ENCODE results near the gene TPST1. TPM values are rescaled to one million over a fixed set of nuclear protein-coding genes. Genes with fewer than 3 reads are reported as not detected.

The TPST1 gene
- total RNA-seq, 1 experiment from 2014 or later, result 15.0 TPM

DNA sequence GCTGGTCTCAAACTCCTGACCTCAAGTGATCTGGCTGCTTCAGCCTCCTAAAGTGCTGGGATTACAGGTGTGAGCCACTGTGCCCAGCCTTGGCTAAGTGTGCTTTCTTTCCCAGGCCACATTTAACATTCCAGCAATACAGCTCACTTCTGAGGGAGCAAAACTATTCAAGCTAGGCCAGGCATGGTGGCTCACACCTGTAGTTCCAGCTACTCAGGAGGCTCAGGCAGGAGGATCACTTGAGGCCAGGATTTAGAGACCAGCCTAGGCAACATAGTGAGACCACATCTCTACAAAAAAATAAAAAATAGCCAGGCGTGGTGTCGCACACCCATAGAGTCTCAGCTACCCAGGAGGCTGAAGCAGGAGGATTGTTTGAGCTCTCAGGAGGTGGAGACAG lies 23.3 kb upstream of the TPST1 start:
- no peak for TF ChIP-seq ZNF263 (CRISPR knock-in tag; IDR thresholded peaks at IDR 0.05; ENCODE audit: low read depth)
- TF ChIP-seq, protein P1, sequence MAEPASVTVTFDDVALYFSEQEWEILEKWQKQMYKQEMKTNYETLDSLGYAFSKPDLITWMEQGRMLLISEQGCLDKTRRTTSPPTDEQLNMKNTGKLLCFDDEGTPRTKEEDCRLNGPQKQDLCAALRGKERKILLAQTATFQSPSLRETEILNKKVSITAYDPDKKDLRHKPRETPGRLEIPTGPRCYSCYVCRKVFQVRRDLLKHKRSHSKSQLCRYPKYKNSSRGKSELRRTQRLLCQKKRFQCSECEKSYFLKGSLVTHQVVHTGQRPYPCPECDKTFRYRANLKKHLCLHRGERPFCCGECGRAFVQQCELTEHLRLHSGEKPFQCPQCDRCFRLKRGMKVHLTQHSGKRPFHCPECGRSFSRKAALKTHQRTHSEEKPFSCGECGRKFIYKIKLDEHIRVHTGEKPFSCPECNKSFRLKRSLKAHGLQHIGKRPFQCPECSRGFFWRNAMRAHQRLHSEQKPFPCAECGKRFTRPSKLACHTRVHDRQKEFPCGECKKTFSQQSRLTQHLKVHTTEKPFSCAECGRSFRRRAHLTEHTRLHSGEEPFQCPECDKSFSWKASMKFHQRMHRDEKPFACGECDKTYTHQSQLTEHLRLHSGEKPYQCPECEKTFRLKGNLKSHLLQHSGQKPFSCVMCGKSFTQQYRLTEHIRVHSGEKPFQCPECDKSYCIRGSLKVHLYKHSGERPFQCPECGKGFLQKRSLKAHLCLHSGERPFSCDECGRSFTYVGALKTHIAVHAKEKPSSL (CRISPR knock-in tag; conservative IDR thresholded peaks at IDR 0.05), result no peak
- TF ChIP-seq, protein P2, sequence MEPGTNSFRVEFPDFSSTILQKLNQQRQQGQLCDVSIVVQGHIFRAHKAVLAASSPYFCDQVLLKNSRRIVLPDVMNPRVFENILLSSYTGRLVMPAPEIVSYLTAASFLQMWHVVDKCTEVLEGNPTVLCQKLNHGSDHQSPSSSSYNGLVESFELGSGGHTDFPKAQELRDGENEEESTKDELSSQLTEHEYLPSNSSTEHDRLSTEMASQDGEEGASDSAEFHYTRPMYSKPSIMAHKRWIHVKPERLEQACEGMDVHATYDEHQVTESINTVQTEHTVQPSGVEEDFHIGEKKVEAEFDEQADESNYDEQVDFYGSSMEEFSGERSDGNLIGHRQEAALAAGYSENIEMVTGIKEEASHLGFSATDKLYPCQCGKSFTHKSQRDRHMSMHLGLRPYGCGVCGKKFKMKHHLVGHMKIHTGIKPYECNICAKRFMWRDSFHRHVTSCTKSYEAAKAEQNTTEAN (CRISPR knock-in tag; IDR thresholded peaks at IDR 0.05), result no peak
- TF ChIP-seq JUN (CRISPR knock-in tag; IDR thresholded peaks at IDR 0.05), result no peak
- TF ChIP-seq, protein P3, sequence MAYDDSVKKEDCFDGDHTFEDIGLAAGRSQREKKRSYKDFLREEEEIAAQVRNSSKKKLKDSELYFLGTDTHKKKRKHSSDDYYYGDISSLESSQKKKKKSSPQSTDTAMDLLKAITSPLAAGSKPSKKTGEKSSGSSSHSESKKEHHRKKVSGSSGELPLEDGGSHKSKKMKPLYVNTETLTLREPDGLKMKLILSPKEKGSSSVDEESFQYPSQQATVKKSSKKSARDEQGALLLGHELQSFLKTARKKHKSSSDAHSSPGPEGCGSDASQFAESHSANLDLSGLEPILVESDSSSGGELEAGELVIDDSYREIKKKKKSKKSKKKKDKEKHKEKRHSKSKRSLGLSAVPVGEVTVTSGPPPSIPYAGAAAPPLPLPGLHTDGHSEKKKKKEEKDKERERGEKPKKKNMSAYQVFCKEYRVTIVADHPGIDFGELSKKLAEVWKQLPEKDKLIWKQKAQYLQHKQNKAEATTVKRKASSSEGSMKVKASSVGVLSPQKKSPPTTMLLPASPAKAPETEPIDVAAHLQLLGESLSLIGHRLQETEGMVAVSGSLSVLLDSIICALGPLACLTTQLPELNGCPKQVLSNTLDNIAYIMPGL (CRISPR knock-in tag; IDR thresholded peaks at IDR 0.05), result no peak
- TF ChIP-seq, protein P4, sequence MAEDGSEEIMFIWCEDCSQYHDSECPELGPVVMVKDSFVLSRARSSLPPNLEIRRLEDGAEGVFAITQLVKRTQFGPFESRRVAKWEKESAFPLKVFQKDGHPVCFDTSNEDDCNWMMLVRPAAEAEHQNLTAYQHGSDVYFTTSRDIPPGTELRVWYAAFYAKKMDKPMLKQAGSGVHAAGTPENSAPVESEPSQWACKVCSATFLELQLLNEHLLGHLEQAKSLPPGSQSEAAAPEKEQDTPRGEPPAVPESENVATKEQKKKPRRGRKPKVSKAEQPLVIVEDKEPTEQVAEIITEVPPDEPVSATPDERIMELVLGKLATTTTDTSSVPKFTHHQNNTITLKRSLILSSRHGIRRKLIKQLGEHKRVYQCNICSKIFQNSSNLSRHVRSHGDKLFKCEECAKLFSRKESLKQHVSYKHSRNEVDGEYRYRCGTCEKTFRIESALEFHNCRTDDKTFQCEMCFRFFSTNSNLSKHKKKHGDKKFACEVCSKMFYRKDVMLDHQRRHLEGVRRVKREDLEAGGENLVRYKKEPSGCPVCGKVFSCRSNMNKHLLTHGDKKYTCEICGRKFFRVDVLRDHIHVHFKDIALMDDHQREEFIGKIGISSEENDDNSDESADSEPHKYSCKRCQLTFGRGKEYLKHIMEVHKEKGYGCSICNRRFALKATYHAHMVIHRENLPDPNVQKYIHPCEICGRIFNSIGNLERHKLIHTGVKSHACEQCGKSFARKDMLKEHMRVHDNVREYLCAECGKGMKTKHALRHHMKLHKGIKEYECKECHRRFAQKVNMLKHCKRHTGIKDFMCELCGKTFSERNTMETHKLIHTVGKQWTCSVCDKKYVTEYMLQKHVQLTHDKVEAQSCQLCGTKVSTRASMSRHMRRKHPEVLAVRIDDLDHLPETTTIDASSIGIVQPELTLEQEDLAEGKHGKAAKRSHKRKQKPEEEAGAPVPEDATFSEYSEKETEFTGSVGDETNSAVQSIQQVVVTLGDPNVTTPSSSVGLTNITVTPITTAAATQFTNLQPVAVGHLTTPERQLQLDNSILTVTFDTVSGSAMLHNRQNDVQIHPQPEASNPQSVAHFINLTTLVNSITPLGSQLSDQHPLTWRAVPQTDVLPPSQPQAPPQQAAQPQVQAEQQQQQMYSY (CRISPR knock-in tag; IDR thresholded peaks at IDR 0.05), result no peak
- no peak for TF ChIP-seq TP53 (CRISPR knock-in tag; IDR thresholded peaks at IDR 0.05)
- TF ChIP-seq ETV6 (CRISPR knock-in tag; IDR thresholded peaks at IDR 0.05), result no peak
- TF ChIP-seq HMGA2 (CRISPR knock-in tag; IDR thresholded peaks at IDR 0.05), result no peak
- no peak for TF ChIP-seq TCF7 (CRISPR knock-in tag; IDR thresholded peaks at IDR 0.05; ENCODE audit: low read depth)
- TF ChIP-seq, protein P5, sequence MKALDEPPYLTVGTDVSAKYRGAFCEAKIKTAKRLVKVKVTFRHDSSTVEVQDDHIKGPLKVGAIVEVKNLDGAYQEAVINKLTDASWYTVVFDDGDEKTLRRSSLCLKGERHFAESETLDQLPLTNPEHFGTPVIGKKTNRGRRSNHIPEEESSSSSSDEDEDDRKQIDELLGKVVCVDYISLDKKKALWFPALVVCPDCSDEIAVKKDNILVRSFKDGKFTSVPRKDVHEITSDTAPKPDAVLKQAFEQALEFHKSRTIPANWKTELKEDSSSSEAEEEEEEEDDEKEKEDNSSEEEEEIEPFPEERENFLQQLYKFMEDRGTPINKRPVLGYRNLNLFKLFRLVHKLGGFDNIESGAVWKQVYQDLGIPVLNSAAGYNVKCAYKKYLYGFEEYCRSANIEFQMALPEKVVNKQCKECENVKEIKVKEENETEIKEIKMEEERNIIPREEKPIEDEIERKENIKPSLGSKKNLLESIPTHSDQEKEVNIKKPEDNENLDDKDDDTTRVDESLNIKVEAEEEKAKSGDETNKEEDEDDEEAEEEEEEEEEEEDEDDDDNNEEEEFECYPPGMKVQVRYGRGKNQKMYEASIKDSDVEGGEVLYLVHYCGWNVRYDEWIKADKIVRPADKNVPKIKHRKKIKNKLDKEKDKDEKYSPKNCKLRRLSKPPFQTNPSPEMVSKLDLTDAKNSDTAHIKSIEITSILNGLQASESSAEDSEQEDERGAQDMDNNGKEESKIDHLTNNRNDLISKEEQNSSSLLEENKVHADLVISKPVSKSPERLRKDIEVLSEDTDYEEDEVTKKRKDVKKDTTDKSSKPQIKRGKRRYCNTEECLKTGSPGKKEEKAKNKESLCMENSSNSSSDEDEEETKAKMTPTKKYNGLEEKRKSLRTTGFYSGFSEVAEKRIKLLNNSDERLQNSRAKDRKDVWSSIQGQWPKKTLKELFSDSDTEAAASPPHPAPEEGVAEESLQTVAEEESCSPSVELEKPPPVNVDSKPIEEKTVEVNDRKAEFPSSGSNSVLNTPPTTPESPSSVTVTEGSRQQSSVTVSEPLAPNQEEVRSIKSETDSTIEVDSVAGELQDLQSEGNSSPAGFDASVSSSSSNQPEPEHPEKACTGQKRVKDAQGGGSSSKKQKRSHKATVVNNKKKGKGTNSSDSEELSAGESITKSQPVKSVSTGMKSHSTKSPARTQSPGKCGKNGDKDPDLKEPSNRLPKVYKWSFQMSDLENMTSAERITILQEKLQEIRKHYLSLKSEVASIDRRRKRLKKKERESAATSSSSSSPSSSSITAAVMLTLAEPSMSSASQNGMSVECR (CRISPR knock-in tag; IDR thresholded peaks at IDR 0.05; ENCODE audit: borderline replicate concordance), result no peak
- no peak for TF ChIP-seq ZNF219 (CRISPR knock-in tag; IDR thresholded peaks at IDR 0.05; ENCODE audit: borderline replicate concordance)
- TF ChIP-seq SMAD4 (CRISPR knock-in tag; IDR thresholded peaks at IDR 0.05), result no peak
- no peak for TF ChIP-seq OVOL2 (CRISPR knock-in tag; IDR thresholded peaks at IDR 0.05; ENCODE audit: borderline replicate concordance)
- TF ChIP-seq, protein P6, sequence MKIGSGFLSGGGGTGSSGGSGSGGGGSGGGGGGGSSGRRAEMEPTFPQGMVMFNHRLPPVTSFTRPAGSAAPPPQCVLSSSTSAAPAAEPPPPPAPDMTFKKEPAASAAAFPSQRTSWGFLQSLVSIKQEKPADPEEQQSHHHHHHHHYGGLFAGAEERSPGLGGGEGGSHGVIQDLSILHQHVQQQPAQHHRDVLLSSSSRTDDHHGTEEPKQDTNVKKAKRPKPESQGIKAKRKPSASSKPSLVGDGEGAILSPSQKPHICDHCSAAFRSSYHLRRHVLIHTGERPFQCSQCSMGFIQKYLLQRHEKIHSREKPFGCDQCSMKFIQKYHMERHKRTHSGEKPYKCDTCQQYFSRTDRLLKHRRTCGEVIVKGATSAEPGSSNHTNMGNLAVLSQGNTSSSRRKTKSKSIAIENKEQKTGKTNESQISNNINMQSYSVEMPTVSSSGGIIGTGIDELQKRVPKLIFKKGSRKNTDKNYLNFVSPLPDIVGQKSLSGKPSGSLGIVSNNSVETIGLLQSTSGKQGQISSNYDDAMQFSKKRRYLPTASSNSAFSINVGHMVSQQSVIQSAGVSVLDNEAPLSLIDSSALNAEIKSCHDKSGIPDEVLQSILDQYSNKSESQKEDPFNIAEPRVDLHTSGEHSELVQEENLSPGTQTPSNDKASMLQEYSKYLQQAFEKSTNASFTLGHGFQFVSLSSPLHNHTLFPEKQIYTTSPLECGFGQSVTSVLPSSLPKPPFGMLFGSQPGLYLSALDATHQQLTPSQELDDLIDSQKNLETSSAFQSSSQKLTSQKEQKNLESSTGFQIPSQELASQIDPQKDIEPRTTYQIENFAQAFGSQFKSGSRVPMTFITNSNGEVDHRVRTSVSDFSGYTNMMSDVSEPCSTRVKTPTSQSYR (CRISPR knock-in tag; IDR thresholded peaks at IDR 0.05), result no peak
- TF ChIP-seq CREB1 (CRISPR knock-in tag; IDR thresholded peaks at IDR 0.05), result no peak
- no peak for TF ChIP-seq KAT7 (CRISPR knock-in tag; IDR thresholded peaks at IDR 0.05; ENCODE audit: borderline replicate concordance)
- Mint-ChIP-seq H3K36me3 (peaks cover 3% of the 10 kb centered on the region; the same call in 1 of the 2 replicates), H3K4me3 (no peak overlapping the region), H3K27ac (no peak overlapping the region), H3K27me3 (ENCODE audit: low read depth) (peaks cover 2% of the 10 kb centered on the region; the same call in 1 of the 2 replicates), H3K4me1 (no peaks in the 10 kb centered on the region), H3K9me3 (peaks cover 9% of the 10 kb centered on the region)
- CTCF ChIA-PET, result no interaction called here
- POLR2A ChIA-PET, result no interaction called here
- DNase-seq (ENCODE audit: low spot score), result no peak
- no peak for ATAC-seq
